HepG2 (cell line): ENCODE measurements around the gene VILL.

Experiments
- POLR2A ChIP-seq, 2 experiments: IDR thresholded peaks; 2 replicates each; pipeline ENCODE4 v1.6.1; 2011; ENCODE audit warnings: low read depth in 2 of 2, low read length in 2 of 2, mild to moderate bottlenecking in 1 of 2, moderate library complexity in 1 of 2; ENCODE audit not compliant: insufficient read depth in 1 of 2
- ZC3H4 ChIP-seq: sonication (generic); formaldehyde crosslinking; IDR thresholded peaks from 2 replicates; pipeline ENCODE4 v1.4.0; 2020; ENCODE audit warnings: missing genetic modification reagents, borderline replicate concordance
- ZNF143 ChIP-seq: sonication (generic); formaldehyde crosslinking; IDR thresholded peaks from 2 replicates; pipeline ENCODE4 v1.4.0; 2020; ENCODE audit warnings: missing genetic modification reagents
- TF ChIP-seq, protein P1 (sequence below): sonication (generic); formaldehyde crosslinking; IDR thresholded peaks from 2 replicates; pipeline ENCODE4 v1.8.1; 2023; ENCODE audit warnings: missing genetic modification reagents, inconsistent platforms, borderline replicate concordance
- TF ChIP-seq, protein P2 (sequence below): sonication (generic); formaldehyde crosslinking; IDR thresholded peaks from 2 replicates; pipeline ENCODE4 v1.4.0; 2020; ENCODE audit warnings: missing genetic modification reagents; ENCODE audit errors: not compliant biosample characterization

DNA sequence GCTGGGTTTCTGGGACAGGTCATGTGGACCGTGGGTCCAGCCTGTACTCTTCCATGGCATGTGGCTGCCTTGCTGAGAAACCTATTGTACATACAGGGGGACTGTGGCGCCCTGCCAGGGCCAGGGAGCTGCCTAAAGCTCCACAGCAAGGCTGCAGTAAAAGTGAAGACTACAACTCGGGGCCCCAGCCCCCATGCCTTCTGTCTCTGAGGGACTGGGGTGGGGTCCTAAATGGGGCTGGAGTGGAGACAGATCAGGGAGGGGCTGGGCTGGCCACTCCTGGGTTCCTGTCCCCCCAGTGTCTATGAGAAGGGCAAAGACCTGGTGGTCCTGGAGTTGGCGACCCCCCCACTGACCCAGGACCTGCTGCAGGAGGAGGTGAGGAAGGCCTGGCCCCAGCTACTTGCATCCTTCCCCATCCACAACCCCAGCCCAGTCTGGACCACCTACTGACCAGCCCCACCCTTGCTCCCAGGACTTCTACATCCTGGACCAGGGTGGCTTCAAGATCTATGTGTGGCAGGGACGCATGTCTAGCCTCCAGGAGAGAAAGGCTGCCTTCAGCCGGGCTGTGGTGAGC, 7.3 kb downstream of the VILL start:
- TF ChIP-seq, protein P1, sequence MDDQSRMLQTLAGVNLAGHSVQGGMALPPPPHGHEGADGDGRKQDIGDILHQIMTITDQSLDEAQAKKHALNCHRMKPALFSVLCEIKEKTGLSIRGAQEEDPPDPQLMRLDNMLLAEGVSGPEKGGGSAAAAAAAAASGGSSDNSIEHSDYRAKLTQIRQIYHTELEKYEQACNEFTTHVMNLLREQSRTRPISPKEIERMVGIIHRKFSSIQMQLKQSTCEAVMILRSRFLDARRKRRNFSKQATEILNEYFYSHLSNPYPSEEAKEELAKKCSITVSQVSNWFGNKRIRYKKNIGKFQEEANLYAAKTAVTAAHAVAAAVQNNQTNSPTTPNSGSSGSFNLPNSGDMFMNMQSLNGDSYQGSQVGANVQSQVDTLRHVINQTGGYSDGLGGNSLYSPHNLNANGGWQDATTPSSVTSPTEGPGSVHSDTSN (CRISPR knock-in tag), result no peak
- no peak for TF ChIP-seq POLR2A (IDR thresholded peaks at IDR 0.05; ENCODE audit: insufficient read depth in 1 of 2, low read depth in 2 of 2, low read length in 2 of 2)
- TF ChIP-seq ZNF143 (CRISPR knock-in tag), result no peak
- TF ChIP-seq, protein P2, sequence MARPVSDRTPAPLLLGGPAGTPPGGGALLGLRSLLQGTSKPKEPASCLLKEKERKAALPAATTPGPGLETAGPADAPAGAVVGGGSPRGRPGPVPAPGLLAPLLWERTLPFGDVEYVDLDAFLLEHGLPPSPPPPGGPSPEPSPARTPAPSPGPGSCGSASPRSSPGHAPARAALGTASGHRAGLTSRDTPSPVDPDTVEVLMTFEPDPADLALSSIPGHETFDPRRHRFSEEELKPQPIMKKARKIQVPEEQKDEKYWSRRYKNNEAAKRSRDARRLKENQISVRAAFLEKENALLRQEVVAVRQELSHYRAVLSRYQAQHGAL (CRISPR knock-in tag), result no peak
- no peak for TF ChIP-seq ZC3H4 (CRISPR knock-in tag)
